Gastroesophageal sphincter (tissue), 4 donors: ENCODE results near the gene PYCR2. TPM values are rescaled to one million over a fixed set of nuclear protein-coding genes. Genes with fewer than 3 reads are reported as not detected.

Experiments
- ATAC-seq: fragments of 150-250 bp; one replicate; pipeline ENCODE4 v1.9.1; 2016; ENCODE audit warnings: mild to moderate bottlenecking, moderate library complexity
- H3K27ac ChIP-seq, 4 donors: fragments of 200-600 bp; sonication (generic) in 3 of 4; 1 replicate in 3 of 4; 2 replicates in 1 of 4; pipeline ENCODE4 v1.5.1; 2016 to 2019
- H3K27me3 ChIP-seq: fragments of 200-600 bp; sonication (generic); one replicate; pipeline ENCODE4 v1.5.1; 2019
- H3K36me3 ChIP-seq, 2 donors: fragments of 200-600 bp; sonication (generic); one replicate each; pipeline ENCODE4 v1.5.1; 2019; ENCODE audit warnings: control low read depth in 1 of 2
- H3K4me1 ChIP-seq, 3 donors: fragments of 200-600 bp; sonication (generic); 1 replicate in 2 of 3; 2 replicates in 1 of 3; pipeline ENCODE4 v1.5.1; 2016 to 2019; ENCODE audit warnings: control low read depth in 2 of 3
- H3K4me3 ChIP-seq, 2 donors: fragments of 200-600 bp; sonication (generic); one replicate each; pipeline ENCODE4 v1.5.1; 2019; ENCODE audit warnings: mild to moderate bottlenecking in 1 of 2, moderate library complexity in 1 of 2
- H3K9me3 ChIP-seq, 3 donors: fragments of 200-600 bp; sonication (generic); one replicate each; pipeline ENCODE4 v1.5.1; 2017 to 2019; ENCODE audit warnings: control low read depth in 2 of 3
- CTCF ChIP-seq, 4 experiments: fragments of 200-600 bp in 2 of 4; fragments of 450-650 bp in 2 of 4; sonication (generic) in 1 of 4; IDR thresholded peaks; one replicate each; pipeline ENCODE4 v1.5.1; 2017 to 2019; ENCODE audit warnings: antibody characterized with exemption in 4 of 4, mild to moderate bottlenecking in 2 of 4, moderate library complexity in 2 of 4
- EP300 ChIP-seq: sonication (generic); formaldehyde crosslinking; IDR thresholded peaks from one replicate; pipeline ENCODE4 v1.6.1; 2017; ENCODE audit warnings: antibody characterized with exemption, mild to moderate bottlenecking
- POLR2A ChIP-seq, 2 donors: fragments of 450-650 bp; IDR thresholded peaks; one replicate each; pipeline ENCODE4 v1.6.1; 2017; ENCODE audit warnings: antibody characterized with exemption in 2 of 2, mild to moderate bottlenecking in 2 of 2, moderate library complexity in 1 of 2
- POLR2AphosphoS5 ChIP-seq: sonication (generic); formaldehyde crosslinking; IDR thresholded peaks from one replicate; pipeline ENCODE4 v1.6.1; 2017; ENCODE audit warnings: antibody characterized with exemption
- WGBS, 2 donors: methylation state at CpG; one replicate each; pipeline ENCODE4 v1.1.5; 2018; ENCODE audit warnings: low coverage in 1 of 2; 5-methylcytosine and 5-hydroxymethylcytosine counted together
- total RNA-seq, 4 donors: library from RNA; depleted of rRNA; stranded (reverse); fragments of >200 nt; gene quantifications; one replicate each; pipeline ENCODE4 v1.1.0, GENCODE V29; 2016

PYCR2 gene
- total RNA-seq, 4 donors from 2014 or later, result 43.6 to 65.5 (median 50.6) TPM

GRCh38 chr1:225917101-225917500, 6.9 kb downstream of the PYCR2 start:
- no peak for ATAC-seq
- TF ChIP-seq EP300 (no peak), CTCF (IDR thresholded peaks at IDR 0.05) (no peak), POLR2A (IDR thresholded peaks at IDR 0.05) (no peak), POLR2AphosphoS5 (no peak)
- Histone ChIP-seq H3K27ac (no peak overlapping the region), H3K4me1 (peaks cover 0 to 27% (median 7%) of the 10 kb centered on the region in 3 donors), H3K9me3 (no peaks in the 10 kb centered on the region), H3K27me3 (no peaks in the 10 kb centered on the region), H3K4me3 (no peak overlapping the region), H3K36me3 (peaks cover 0 to 90% of the 10 kb centered on the region in 2 donors)
- WGBS, 2 donors, result 96 to 100% methylated on average over 3 of the region's 3 CpGs

- H3K4me1 ChIP-seq, result peaks cover 0 to 26% (median 4%) of the 10 kb centered on the region in 3 donors
- H3K9me3 ChIP-seq, result no peaks in the 10 kb centered on the region
- no peaks in the 10 kb centered on the region for H3K27me3 ChIP-seq
- no peak for ATAC-seq
- TF ChIP-seq POLR2A (IDR thresholded peaks at IDR 0.05) (no peak), EP300 (no peak), POLR2AphosphoS5 (no peak), CTCF (IDR thresholded peaks at IDR 0.05) (no peak)
- H3K36me3 ChIP-seq, result peaks cover 0 to 75% of the 10 kb centered on the region in 2 donors
- H3K27ac ChIP-seq, result no peak overlapping the region
- no peak overlapping the region for H3K4me3 ChIP-seq
- WGBS, 2 donors, result 70 to 73% methylated on average over 2 of the region's 7 CpGs
Measured at GRCh38 chr1:225915538-225915991, 8.5 kb downstream of the PYCR2 start.

- TF ChIP-seq POLR2AphosphoS5 (no peak), CTCF (IDR thresholded peaks at IDR 0.05) (no peak), EP300 (no peak), POLR2A (IDR thresholded peaks at IDR 0.05) (no peak)
- Histone ChIP-seq H3K9me3 (no peaks in the 10 kb centered on the region), H3K4me1 (peaks cover 0 to 19% (median 4%) of the 10 kb centered on the region in 3 donors), H3K27me3 (no peaks in the 10 kb centered on the region), H3K4me3 (no peak overlapping the region), H3K36me3 (peaks cover 0 to 69% of the 10 kb centered on the region in 2 donors), H3K27ac (no peak overlapping the region)
- WGBS, 2 donors, result 66 to 70% methylated on average over 6 of the region's 6 CpGs
- no peak for ATAC-seq
Measured at GRCh38 chr1:225914947-225915346, 9.1 kb downstream of the PYCR2 start.

GRCh38 chr1:225914391-225914790, 9.7 kb downstream of the PYCR2 start:
- Histone ChIP-seq H3K27me3 (no peaks in the 10 kb centered on the region), H3K9me3 (no peaks in the 10 kb centered on the region), H3K4me1 (peaks cover 0 to 14% (median 2%) of the 10 kb centered on the region in 3 donors), H3K36me3 (peaks cover 0 to 63% of the 10 kb centered on the region in 2 donors), H3K4me3 (no peak overlapping the region), H3K27ac (no peak overlapping the region)
- TF ChIP-seq CTCF (IDR thresholded peaks at IDR 0.05) (no peak), EP300 (no peak), POLR2A (IDR thresholded peaks at IDR 0.05) (no peak), POLR2AphosphoS5 (no peak)
- ATAC-seq, result no peak
- WGBS, 2 donors, result 60 to 83% methylated on average over 1 to 4 of the region's 6 CpGs
